GM12878 (cell line): ENCODE measurements around the gene RPS6KA2. TPM values are rescaled to one million over a fixed set of nuclear protein-coding genes. Genes with fewer than 3 reads are reported as not detected.

Experiments
- ATAC-seq: fragments of 200-7000 bp; cut with Tn5 transposase; 3 replicates; pipeline ENCODE4 v1.9.1; 2020; ENCODE audit warnings: mild to moderate bottlenecking, moderate library complexity
- BruUV-seq: library from RNA; stranded (reverse); fragments of 400-500 nt; replicated peaks from 2 replicates; lab custom pipeline; 2021; lab: Mats Ljungman, UMichigan
- CTCF ChIA-PET: fragments of 300-600 bp; sonication (Branson Sonifier 250); formaldehyde crosslinking; extraction: SDS; loops from one replicate; lab custom pipeline; 2021; ENCODE audit warnings: inconsistent platforms; lab: Yijun Ruan, JAX
- POLR2A ChIA-PET: fragments of 350-600 bp; formaldehyde crosslinking; extraction: SDS; loops from one replicate; lab custom pipeline; 2021; ENCODE audit warnings: inconsistent platforms; lab: Charles Lee
- RAD21 ChIA-PET: fragments of 300-600 bp; sonication (Branson Sonifier 250); formaldehyde crosslinking; loops from one replicate; lab custom pipeline; 2023; ENCODE audit warnings: antibody characterized with exemption; ENCODE audit not compliant: unreplicated experiment; lab: Charles Lee
- SMC1A ChIA-PET: fragments of 300-600 bp; sonication (Branson Sonifier 250); formaldehyde crosslinking; loops from one replicate; lab custom pipeline; 2023; ENCODE audit not compliant: unreplicated experiment, uncharacterized antibody; lab: Charles Lee
- DNase-seq: peaks from one replicate; pipeline ENCODE4 v3.0.0-alpha.2; 2011; ENCODE audit warnings: low read depth, low spot score
- FAIRE-seq: peaks from 3 replicates; lab custom pipeline; 2011; peaks lifted over from hg19 to GRCh38; lab: Jason Lieb, UNC
- H2AFZ ChIP-seq: 2 replicates; pipeline ENCODE4 v1.6.0; 2011; ENCODE audit warnings: low read depth, low read length, control low read depth; ENCODE audit not compliant: control insufficient read depth
- H3K27ac ChIP-seq: 2 replicates; pipeline ENCODE4 v1.5.1; 2011; ENCODE audit warnings: control low read depth; ENCODE audit not compliant: control insufficient read depth, insufficient read depth
- H3K27me3 ChIP-seq, 2 experiments: replicated peaks in 1 of 2; 2 replicates each; pipeline versions ENCODE4 v1.6.0 to v1.6.1; 2011; ENCODE audit warnings: low read length in 1 of 2; ENCODE audit not compliant: control insufficient read depth in 2 of 2, insufficient read depth in 2 of 2
- H3K36me3 ChIP-seq, 2 experiments: 2 replicates each; pipeline ENCODE4 v1.5.1; 2011; ENCODE audit warnings: low read length in 1 of 2; ENCODE audit not compliant: control insufficient read depth in 2 of 2, insufficient read depth in 2 of 2
- H3K4me1 ChIP-seq: 2 replicates; pipeline ENCODE4 v1.6.1; 2011; ENCODE audit warnings: mild to moderate bottlenecking, low read length, moderate library complexity, mixed read lengths; ENCODE audit not compliant: control insufficient read depth, insufficient read depth
- H3K4me2 ChIP-seq: 2 replicates; pipeline ENCODE4 v1.6.0; 2011; ENCODE audit warnings: control low read depth; ENCODE audit not compliant: control insufficient read depth, insufficient read depth
- H3K4me3 ChIP-seq: fragments of 200-600 bp; sonication (generic); 2 replicates; pipeline ENCODE4 v1.5.1; 2016
- H3K79me2 ChIP-seq: 2 replicates; pipeline ENCODE4 v1.6.0; 2011; ENCODE audit warnings: low read length; ENCODE audit not compliant: control insufficient read depth, insufficient read depth
- H3K9ac ChIP-seq: 2 replicates; pipeline ENCODE4 v1.8.0; 2011; ENCODE audit warnings: low read length, control low read depth, mixed read lengths; ENCODE audit not compliant: control insufficient read depth, insufficient read depth
- H3K9me3 ChIP-seq: replicated peaks from 3 replicates; pipeline ENCODE4 v1.5.1; 2011; ENCODE audit warnings: mild to moderate bottlenecking, low read length; ENCODE audit not compliant: control insufficient read depth, insufficient read depth
- H4K20me1 ChIP-seq: 2 replicates; pipeline ENCODE4 v1.6.0; 2011; ENCODE audit not compliant: control insufficient read depth, insufficient read depth
- CHD2 ChIP-seq: IDR thresholded peaks from 2 replicates; pipeline ENCODE4 v1.6.1; 2011; ENCODE audit warnings: low read depth, low read length, improper control_type of control experiment, borderline replicate concordance
- EZH2 ChIP-seq: IDR thresholded peaks from 2 replicates; pipeline ENCODE4 v1.6.1; 2012; ENCODE audit warnings: low read depth, mild to moderate bottlenecking, control low read depth, inconsistent platforms, low read length, borderline replicate concordance; ENCODE audit not compliant: control insufficient read depth
- GATAD2B ChIP-seq: fragments of 450-650 bp; conservative IDR thresholded peaks from 2 replicates; pipeline ENCODE4 v1.6.1; 2017; ENCODE audit warnings: low read depth, mild to moderate bottlenecking, moderate library complexity
- HDGF ChIP-seq: fragments of 450-650 bp; IDR thresholded peaks from 2 replicates; pipeline ENCODE4 v1.6.1; 2016; ENCODE audit warnings: antibody characterized with exemption
- NBN ChIP-seq: fragments of 450-650 bp; IDR thresholded peaks from 2 replicates; pipeline ENCODE4 v1.6.1; 2016
- NR2F1 ChIP-seq: fragments of 450-650 bp; conservative IDR thresholded peaks from 2 replicates; pipeline ENCODE4 v1.6.1; 2017; ENCODE audit warnings: mild to moderate bottlenecking
- PAX8 ChIP-seq: fragments of 450-650 bp; IDR thresholded peaks from 2 replicates; pipeline ENCODE4 v1.6.1; 2017; ENCODE audit warnings: mild to moderate bottlenecking, moderate library complexity
- POLR2AphosphoS2 ChIP-seq: IDR thresholded peaks from 2 replicates; pipeline ENCODE4 v1.6.1; 2011; ENCODE audit warnings: low read depth, mild to moderate bottlenecking, low read length, improper control_type of control experiment, moderate library complexity
- RAD51 ChIP-seq: fragments of 450-650 bp; IDR thresholded peaks from 2 replicates; pipeline ENCODE4 v1.6.1; 2016; ENCODE audit warnings: moderate library complexity, mild to moderate bottlenecking, inconsistent platforms
- SMAD5 ChIP-seq: IDR thresholded peaks from 2 replicates; pipeline ENCODE4 v1.6.1; 2016; ENCODE audit warnings: antibody characterized with exemption, low read depth
- TAF1 ChIP-seq: IDR thresholded peaks from 2 replicates; pipeline ENCODE4 v1.6.1; 2011; ENCODE audit warnings: mild to moderate bottlenecking, low read depth, low read length, borderline replicate concordance
- WGBS: methylation state at CpG from one replicate; pipeline ENCODE4 v1.1.6; 2016; ENCODE audit warnings: low lambda C conversion rate; ENCODE audit not compliant: insufficient replicate concordance, insufficient coverage; ENCODE audit errors: missing lambda C conversion rate; 5-methylcytosine and 5-hydroxymethylcytosine counted together
- in situ Hi-C: fragments of 300-500 bp; cut with MboI; formaldehyde crosslinking; loops from 9 replicates; pipeline ENCODE4 v1.14.3; 2018; ENCODE audit warnings: mixed read lengths
- intact Hi-C: fragments of 100-400 bp; cut with micrococcal nuclease; formaldehyde crosslinking; loops from one replicate; pipeline ENCODE4 v1.14.2; 2022; ENCODE audit not compliant: unreplicated experiment
- polyA plus RNA-seq, 11 experiments: library from polyadenylated mRNA; depleted of rRNA in 4 of 11; unstranded in 6 of 11; stranded (reverse) in 5 of 11; fragments of >200 nt; fragmentation: Nextera tagmentation in 4 of 11; fragmentation: Illumina TruSeq in 1 of 11; extraction: Ambion mirVana in 4 of 11; extraction: Trizol in 1 of 11; gene quantifications; 1 replicate in 1 of 11; 2 replicates in 10 of 11; pipeline versions ENCODE4 v1.2.1 to v1.2.3, GENCODE V29; 2011 to 2016; ENCODE audit warnings: inconsistent platforms in 2 of 11, missing spikeins in 2 of 11, low read depth in 1 of 11
- total RNA-seq, 4 experiments: library from RNA; depleted of rRNA in 3 of 4; stranded (reverse); fragments of >200 nt in 3 of 4; fragmentation: Illumina TruSeq in 1 of 4; extraction: Trizol in 1 of 4; gene quantifications; 2 replicates each; pipeline versions ENCODE4 v1.2.1 to v1.2.3, GENCODE V29; 2013 to 2021
- TF ChIP-seq, protein P1 (sequence below): IDR thresholded peaks from 2 replicates; pipeline ENCODE4 v1.6.1; 2012; ENCODE audit warnings: mild to moderate bottlenecking, low read depth, low read length

Gene RPS6KA2
- total and polyA plus RNA-seq, 10 of the 15 experiments (the other 5 are each of a cell fraction or from before 2014, with no cell fraction given), result 0.02 to 1.0 (median 0.22) TPM; not detected in 1

DNA sequence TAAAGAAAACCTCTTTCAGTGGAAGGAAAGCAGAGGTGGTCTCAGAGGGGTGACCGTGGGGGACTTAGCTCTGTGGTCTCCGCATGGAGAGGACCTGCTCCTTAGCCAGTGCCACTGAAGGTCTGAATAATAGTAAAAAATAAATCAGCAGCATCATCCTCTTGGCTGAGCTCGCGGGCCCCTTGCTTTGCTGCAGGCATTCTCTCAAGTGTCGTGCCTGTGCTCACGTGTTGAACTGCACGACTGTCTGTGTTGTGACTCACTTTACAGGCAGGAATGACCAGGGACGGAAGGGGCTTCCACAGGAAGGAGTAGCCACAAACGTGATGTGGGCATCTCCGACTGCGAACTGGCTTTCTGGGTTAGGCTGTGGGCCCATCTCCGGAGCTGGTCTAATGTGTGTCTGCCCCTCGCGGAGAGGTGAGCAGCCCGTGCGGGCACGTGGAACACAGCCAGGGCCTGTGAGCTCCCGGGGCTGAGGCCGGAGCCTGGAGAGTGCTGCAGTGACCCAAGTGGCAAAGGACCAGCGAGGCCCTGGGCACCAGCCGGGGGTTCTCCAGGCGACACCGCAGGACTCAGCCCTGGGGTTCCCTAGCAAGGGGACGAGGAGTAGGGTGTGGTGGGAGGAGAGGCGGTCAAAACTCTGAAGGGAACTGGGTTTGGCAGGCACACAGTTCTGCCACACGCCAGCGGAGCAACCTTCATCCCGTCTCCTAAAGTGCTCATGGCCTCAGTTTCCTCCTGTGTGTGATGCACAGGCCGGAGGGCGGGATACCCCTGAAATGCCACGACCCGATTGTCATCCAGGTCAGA is 129.8 kb downstream of the RPS6KA2 start:
- H3K36me3 ChIP-seq, result no peaks in the 10 kb centered on the region
- no peaks in the 10 kb centered on the region for H4K20me1 ChIP-seq
- H3K4me1 ChIP-seq, result peaks cover 17% of the 10 kb centered on the region
- H3K4me3 ChIP-seq, result no peak overlapping the region
- in situ Hi-C loops (no loop called here), intact Hi-C loops (no loop called here)
- DNase-seq (no peak), FAIRE-seq (no peak), ATAC-seq (no peak)
- H2AFZ ChIP-seq, result no peak overlapping the region
- POLR2A ChIA-PET, result no interaction called here
- H3K27me3 ChIP-seq, result no peaks in the 10 kb centered on the region
- no TSS peak for BruUV-seq
- CTCF ChIA-PET, result no interaction called here
- 81% methylated on average over 32 of the region's 32 CpGs for WGBS
- H3K79me2 ChIP-seq, result no peaks in the 10 kb centered on the region
- H3K27ac ChIP-seq, result no peak overlapping the region
- RAD21 ChIA-PET, result no interaction called here
- no peak overlapping the region for H3K4me2 ChIP-seq
- no peak for TF ChIP-seq POLR2AphosphoS2
- TF ChIP-seq TAF1, result no peak
- TF ChIP-seq EZH2, result no peak
- no peak for TF ChIP-seq PAX8
- no peak for TF ChIP-seq CHD2
- TF ChIP-seq NR2F1, result no peak
- no peak for TF ChIP-seq RAD51
- no peak for TF ChIP-seq GATAD2B
- no peak for TF ChIP-seq SMAD5
- TF ChIP-seq, protein P1, sequence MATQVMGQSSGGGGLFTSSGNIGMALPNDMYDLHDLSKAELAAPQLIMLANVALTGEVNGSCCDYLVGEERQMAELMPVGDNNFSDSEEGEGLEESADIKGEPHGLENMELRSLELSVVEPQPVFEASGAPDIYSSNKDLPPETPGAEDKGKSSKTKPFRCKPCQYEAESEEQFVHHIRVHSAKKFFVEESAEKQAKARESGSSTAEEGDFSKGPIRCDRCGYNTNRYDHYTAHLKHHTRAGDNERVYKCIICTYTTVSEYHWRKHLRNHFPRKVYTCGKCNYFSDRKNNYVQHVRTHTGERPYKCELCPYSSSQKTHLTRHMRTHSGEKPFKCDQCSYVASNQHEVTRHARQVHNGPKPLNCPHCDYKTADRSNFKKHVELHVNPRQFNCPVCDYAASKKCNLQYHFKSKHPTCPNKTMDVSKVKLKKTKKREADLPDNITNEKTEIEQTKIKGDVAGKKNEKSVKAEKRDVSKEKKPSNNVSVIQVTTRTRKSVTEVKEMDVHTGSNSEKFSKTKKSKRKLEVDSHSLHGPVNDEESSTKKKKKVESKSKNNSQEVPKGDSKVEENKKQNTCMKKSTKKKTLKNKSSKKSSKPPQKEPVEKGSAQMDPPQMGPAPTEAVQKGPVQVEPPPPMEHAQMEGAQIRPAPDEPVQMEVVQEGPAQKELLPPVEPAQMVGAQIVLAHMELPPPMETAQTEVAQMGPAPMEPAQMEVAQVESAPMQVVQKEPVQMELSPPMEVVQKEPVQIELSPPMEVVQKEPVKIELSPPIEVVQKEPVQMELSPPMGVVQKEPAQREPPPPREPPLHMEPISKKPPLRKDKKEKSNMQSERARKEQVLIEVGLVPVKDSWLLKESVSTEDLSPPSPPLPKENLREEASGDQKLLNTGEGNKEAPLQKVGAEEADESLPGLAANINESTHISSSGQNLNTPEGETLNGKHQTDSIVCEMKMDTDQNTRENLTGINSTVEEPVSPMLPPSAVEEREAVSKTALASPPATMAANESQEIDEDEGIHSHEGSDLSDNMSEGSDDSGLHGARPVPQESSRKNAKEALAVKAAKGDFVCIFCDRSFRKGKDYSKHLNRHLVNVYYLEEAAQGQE, result no peak
- TF ChIP-seq HDGF, result no peak
- no peak for TF ChIP-seq NBN
- TF ChIP-seq, all 136 proteins: peak for 0
- H3K9ac ChIP-seq, result no peak overlapping the region
- SMC1A ChIA-PET, result no interaction called here
- peaks cover 21% of the 10 kb centered on the region for H3K9me3 ChIP-seq
